H1 (cell line): Measurements from ENCODE around the gene TMEM54. TPM values are rescaled to one million over a fixed set of nuclear protein-coding genes. Genes with fewer than 3 reads are reported as not detected.

ENCODE experiments used
- CBX8 ChIP-seq: fragments of 300-800, 300-1000 bp; sonication (generic); IDR thresholded peaks from 2 replicates; pipeline ENCODE4 v1.7.1; 2016; ENCODE audit warnings: low read depth, low read length, borderline replicate concordance
- CEBPB ChIP-seq: IDR thresholded peaks from 2 replicates; pipeline ENCODE4 v1.6.1; 2012; ENCODE audit warnings: low read depth, low read length
- CHD2 ChIP-seq: IDR thresholded peaks from 2 replicates; pipeline ENCODE4 v1.6.1; 2012; ENCODE audit warnings: low read length, improper control_type of control experiment
- CHD7 ChIP-seq: fragments of 300-600 bp; sonication (generic); IDR thresholded peaks from 2 replicates; pipeline ENCODE4 v1.7.1; 2012; ENCODE audit warnings: low read length, moderate library complexity, mild to moderate bottlenecking, inconsistent platforms; ENCODE audit not compliant: insufficient replicate concordance
- EGR1 ChIP-seq: IDR thresholded peaks from 2 replicates; pipeline ENCODE4 v1.6.1; 2011; ENCODE audit warnings: low read depth, low read length, borderline replicate concordance
- EZH2 ChIP-seq: fragments of 200-600 bp; sonication (generic); IDR thresholded peaks from 2 replicates; pipeline ENCODE4 v1.7.1; 2012; ENCODE audit warnings: low read depth, mild to moderate bottlenecking, moderate library complexity, low read length, inconsistent platforms; ENCODE audit not compliant: severe bottlenecking
- GTF2F1 ChIP-seq: IDR thresholded peaks from 2 replicates; pipeline ENCODE4 v1.6.1; 2012; ENCODE audit warnings: low read depth, low read length, improper control_type of control experiment, borderline replicate concordance
- MAFK ChIP-seq: IDR thresholded peaks from 2 replicates; pipeline ENCODE4 v1.6.1; 2012; ENCODE audit warnings: low read depth, mild to moderate bottlenecking, improper control_type of control experiment, low read length
- RFX5 ChIP-seq: IDR thresholded peaks from 2 replicates; pipeline ENCODE4 v1.6.1; 2011; ENCODE audit warnings: low read depth, low read length, improper control_type of control experiment, borderline replicate concordance
- SIN3A ChIP-seq, 2 experiments: IDR thresholded peaks in 1 of 2; conservative IDR thresholded peaks in 1 of 2; 2 replicates each; pipeline ENCODE4 v1.6.1; 2011 to 2012; ENCODE audit warnings: low read length in 2 of 2, improper control_type of control experiment in 1 of 2, low read depth in 1 of 2, mild to moderate bottlenecking in 1 of 2
- SP4 ChIP-seq: IDR thresholded peaks from 2 replicates; pipeline ENCODE4 v1.6.1; 2012; ENCODE audit warnings: low read length, inconsistent platforms
- TAF7 ChIP-seq: optimal IDR thresholded peaks from 2 replicates; pipeline ENCODE3; 2011; ENCODE audit warnings: low read depth, mild to moderate bottlenecking, inconsistent platforms, low read length, moderate library complexity, borderline replicate concordance
- YY1 ChIP-seq: IDR thresholded peaks from 2 replicates; pipeline ENCODE4 v1.6.1; 2011; ENCODE audit warnings: low read depth, mild to moderate bottlenecking, low read length
- polyA plus RNA-seq, 7 experiments: library from polyadenylated mRNA; depleted of rRNA in 3 of 7; stranded (reverse) in 5 of 7; unstranded in 2 of 7; fragments of >200 nt in 5 of 7; fragments of 200-250 nt in 2 of 7; gene quantifications; 1 replicate in 5 of 7; 2 replicates in 1 of 7; 4 replicates in 1 of 7; pipeline versions ENCODE4 v1.2.1 to v1.2.3, GENCODE V29; 2011 to 2013; ENCODE audit warnings: missing spikeins in 2 of 7, mixed read lengths in 2 of 7
- total RNA-seq: library from RNA; stranded (reverse); fragmentation: NEBNext Ultra II Directional; extraction: Animal tissue kit (Norgen Biotek cat#: 25700); gene quantifications from 2 replicates; pipeline ENCODE4 v1.2.1, GENCODE V29; 2021

TMEM54 gene
- total and polyA plus RNA-seq, 2 of the 8 experiments (the other 6 are each of a cell fraction or from before 2014, with no cell fraction given) = 9.5 to 58.7 TPM

GRCh38 chr1:32867671-32868070 lies 33.5 kb downstream of the TMEM54 start (continued):
- TF ChIP-seq CHD7 = no peak
- TF ChIP-seq YY1 = no peak
- TF ChIP-seq SIN3A (conservative IDR thresholded peaks at IDR 0.05 in 1 of 2, IDR thresholded peaks at IDR 0.05 in 1 of 2; ENCODE audit: low read depth in 1 of 2, low read length in 2 of 2) = no peak
- no peak for TF ChIP-seq MAFK
- no peak for TF ChIP-seq SP4
- no peak for TF ChIP-seq GTF2F1
- TF ChIP-seq TAF7 = no peak
- TF ChIP-seq EZH2 = no peak
- no peak for TF ChIP-seq CHD2
- no peak for TF ChIP-seq CBX8
- no peak for TF ChIP-seq EGR1
- TF ChIP-seq CEBPB = no peak
- TF ChIP-seq RFX5 = no peak
